GM21390 (cell line): ENCODE data around the gene ETF1.
A peak's percentile ranks its signal among the peaks of the same experiment; 100 is the strongest.
"Not testable (repeated sequence)": the region's sequence is repeated elsewhere in the genome, so short reads cannot be mapped to it uniquely, and the experiment has no call there.

Experiments
- ATAC-seq: cut with Tn5 transposase; IDR thresholded peaks from one replicate; pipeline ENCODE4 v1.9.1; 2021; ENCODE audit not compliant: unreplicated experiment

ETF1 gene

GRCh38 chr5:138491284-138491648 is 51.8 kb downstream of the ETF1 start:
- no peak for ATAC-seq

GRCh38 chr5:138490648-138491283 is 52.3 kb downstream of the ETF1 start:
- no peak for ATAC-seq

GRCh38 chr5:138489683-138490061 is 53.4 kb downstream of the ETF1 start:
- ATAC-seq: no peak

- ATAC-seq: no peak
Observed at GRCh38 chr5:138488481-138488945, 54.5 kb downstream of the ETF1 start.

- no peak for ATAC-seq
Observed at GRCh38 chr5:138482638-138483037, 60.4 kb downstream of the ETF1 start.

- no peak for ATAC-seq
Observed at GRCh38 chr5:138476918-138477317, 66.1 kb downstream of the ETF1 start.

- ATAC-seq: not testable (repeated sequence)
Observed at GRCh38 chr5:138473151-138473550, 69.9 kb downstream of the ETF1 start.

GRCh38 chr5:138472353-138472752 is 70.7 kb downstream of the ETF1 start:
- no peak for ATAC-seq

GRCh38 chr5:138471052-138471361 is 72.0 kb downstream of the ETF1 start:
- no peak for ATAC-seq

- ATAC-seq: no peak
Observed at GRCh38 chr5:138470322-138471051, 72.5 kb downstream of the ETF1 start.

GRCh38 chr5:138469540-138470321 is 73.3 kb downstream of the ETF1 start:
- no peak for ATAC-seq

GRCh38 chr5:138468966-138469539 is 74.0 kb downstream of the ETF1 start:
- no peak for ATAC-seq

- ATAC-seq: no peak
Observed at GRCh38 chr5:138468133-138468965, 74.7 kb downstream of the ETF1 start.

GRCh38 chr5:138467711-138468132 is 75.3 kb downstream of the ETF1 start:
- no peak for ATAC-seq

GRCh38 chr5:138466900-138467710 is 75.9 kb downstream of the ETF1 start:
- ATAC-seq: no peak

- no peak for ATAC-seq
Observed at GRCh38 chr5:138466125-138466899, 76.7 kb downstream of the ETF1 start.

GRCh38 chr5:138465261-138466124 is 77.5 kb downstream of the ETF1 start, which contains the start of gene EGR1:
EGR1 (plus strand) TSS chr5:138465479; CDS start chr5:138465762, 283 bp downstream.
- ATAC-seq: peak; percentile 48
